HEK293 (cell line): Measurements from ENCODE around the gene SLC38A7.

Source experiments
- CTCF ChIA-PET: fragments of 350-600 bp; formaldehyde crosslinking; extraction: SDS; loops from one replicate; lab custom pipeline; 2021; ENCODE audit warnings: antibody characterized with exemption; lab: Yijun Ruan, JAX
- POLR2A ChIA-PET: fragments of 300-600 bp; formaldehyde crosslinking; extraction: SDS; loops from one replicate; lab custom pipeline; 2020; ENCODE audit warnings: antibody characterized with exemption, inconsistent platforms; lab: Yijun Ruan, JAX
- H3K27ac ChIP-seq: fragments of 200-500 bp; sonication (Bioruptor generic); 2 replicates; pipeline ENCODE4 v1.5.1; 2014; ENCODE audit warnings: low read depth, low read length, control low read depth, inconsistent platforms; ENCODE audit errors: extremely low read depth
- H3K36me3 ChIP-seq, 2 experiments: fragments of 200-500 bp in 1 of 2; sonication (Bioruptor generic) in 1 of 2; 1 replicate in 1 of 2; 2 replicates in 1 of 2; pipeline ENCODE4 v1.5.1; 2014 to 2017; ENCODE audit warnings: inconsistent platforms in 2 of 2, low read length in 2 of 2; ENCODE audit not compliant: control insufficient read depth in 2 of 2, insufficient read depth in 1 of 2
- H3K4me1 ChIP-seq: fragments of 200-500 bp; sonication (Bioruptor generic); 2 replicates; pipeline ENCODE4 v1.5.1; 2014; ENCODE audit warnings: mild to moderate bottlenecking, low read length, inconsistent platforms; ENCODE audit not compliant: control insufficient read depth, insufficient read depth
- H3K4me3 ChIP-seq: 2 replicates; pipeline ENCODE4 v1.5.1; 2011; ENCODE audit warnings: low read depth, mild to moderate bottlenecking, control low read depth, low read length, moderate library complexity
- H3K9me3 ChIP-seq: fragments of 200-500 bp; sonication (Bioruptor generic); 2 replicates; pipeline ENCODE4 v1.5.1; 2014; ENCODE audit warnings: low read depth, low read length, inconsistent platforms; ENCODE audit not compliant: control insufficient read depth, insufficient read depth
- KLF8 ChIP-seq: fragments of 450-650 bp; formaldehyde crosslinking; IDR thresholded peaks from 2 replicates; pipeline ENCODE4 v1.5.1; 2016; ENCODE audit warnings: missing biosample characterization, missing genetic modification characterization
- REPIN1 ChIP-seq: fragments of 450-650 bp; formaldehyde crosslinking; IDR thresholded peaks from 2 replicates; pipeline ENCODE4 v1.5.1; 2017; ENCODE audit warnings: missing biosample characterization, missing genetic modification characterization, low read depth
- SETDB1 ChIP-seq: IDR thresholded peaks from one replicate; pipeline ENCODE4 v1.6.1; 2017; ENCODE audit warnings: mild to moderate bottlenecking, low read length, moderate library complexity, mixed read lengths; ENCODE audit not compliant: insufficient read length
- SP7 ChIP-seq: fragments of 450-650 bp; formaldehyde crosslinking; IDR thresholded peaks from 2 replicates; pipeline ENCODE4 v1.5.1; 2016; ENCODE audit warnings: missing biosample characterization, missing genetic modification characterization
- ZEB2 ChIP-seq: fragments of 450-650 bp; formaldehyde crosslinking; IDR thresholded peaks from 2 replicates; pipeline ENCODE4 v1.5.1; 2016; ENCODE audit warnings: missing biosample characterization, missing genetic modification characterization
- ZFP3 ChIP-seq: fragments of 450-650 bp; formaldehyde crosslinking; IDR thresholded peaks from 2 replicates; pipeline ENCODE4 v1.5.1; 2016; ENCODE audit warnings: low read depth, missing biosample characterization, missing genetic modification characterization
- ZIC2 ChIP-seq: fragments of 450-650 bp; formaldehyde crosslinking; IDR thresholded peaks from 2 replicates; pipeline ENCODE4 v1.5.1; 2016; ENCODE audit warnings: missing biosample characterization, missing genetic modification characterization
- ZNF175 ChIP-seq: fragments of 450-650 bp; formaldehyde crosslinking; IDR thresholded peaks from 2 replicates; pipeline ENCODE4 v1.5.1; 2016; ENCODE audit warnings: missing biosample characterization, missing genetic modification characterization
- ZNF184 ChIP-seq: fragments of 450-650 bp; IDR thresholded peaks from 2 replicates; pipeline ENCODE4 v1.5.1; 2018; ENCODE audit warnings: missing biosample characterization, mild to moderate bottlenecking, missing genetic modification characterization
- ZNF23 ChIP-seq: fragments of 450-650 bp; formaldehyde crosslinking; IDR thresholded peaks from 2 replicates; pipeline ENCODE4 v1.5.1; 2016; ENCODE audit warnings: missing biosample characterization, missing genetic modification characterization, borderline replicate concordance
- ZNF324 ChIP-seq: fragments of 450-650 bp; formaldehyde crosslinking; IDR thresholded peaks from 2 replicates; pipeline ENCODE4 v1.5.1; 2016; ENCODE audit warnings: missing biosample characterization, missing genetic modification characterization
- ZNF354C ChIP-seq: fragments of 450-650 bp; formaldehyde crosslinking; IDR thresholded peaks from 2 replicates; pipeline ENCODE4 v1.5.1; 2016; ENCODE audit warnings: missing biosample characterization, missing genetic modification characterization, low read depth, borderline replicate concordance
- ZNF404 ChIP-seq: fragments of 450-650 bp; formaldehyde crosslinking; IDR thresholded peaks from 2 replicates; pipeline ENCODE4 v1.5.1; 2017; ENCODE audit warnings: missing biosample characterization, missing genetic modification characterization
- ZNF423 ChIP-seq: fragments of 450-650 bp; formaldehyde crosslinking; IDR thresholded peaks from 2 replicates; pipeline ENCODE4 v1.5.1; 2016; ENCODE audit warnings: missing biosample characterization, missing genetic modification characterization
- ZNF510 ChIP-seq: fragments of 450-650 bp; formaldehyde crosslinking; IDR thresholded peaks from 2 replicates; pipeline ENCODE4 v1.5.1; 2018; ENCODE audit warnings: mild to moderate bottlenecking, missing genetic modification characterization, missing biosample characterization; ENCODE audit not compliant: insufficient replicate concordance
- ZNF596 ChIP-seq: fragments of 450-650 bp; IDR thresholded peaks from 2 replicates; pipeline ENCODE4 v1.5.0; 2018; ENCODE audit warnings: missing biosample characterization, mild to moderate bottlenecking, missing genetic modification characterization, moderate library complexity
- ZNF621 ChIP-seq: fragments of 450-650 bp; formaldehyde crosslinking; IDR thresholded peaks from 2 replicates; pipeline ENCODE4 v1.5.1; 2017; ENCODE audit warnings: missing biosample characterization, missing genetic modification characterization
- ZNF624 ChIP-seq: fragments of 450-650 bp; formaldehyde crosslinking; IDR thresholded peaks from 2 replicates; pipeline ENCODE4 v1.5.1; 2017; ENCODE audit warnings: missing biosample characterization, missing genetic modification characterization
- ZNF660 ChIP-seq: fragments of 450-650 bp; IDR thresholded peaks from 2 replicates; pipeline ENCODE4 v1.5.1; 2018; ENCODE audit warnings: missing biosample characterization, mild to moderate bottlenecking, missing genetic modification characterization
- ZNF701 ChIP-seq: fragments of 450-650 bp; formaldehyde crosslinking; IDR thresholded peaks from 2 replicates; pipeline ENCODE4 v1.5.1; 2016; ENCODE audit warnings: missing biosample characterization, missing genetic modification characterization
- ZNF768 ChIP-seq: fragments of 450-650 bp; formaldehyde crosslinking; IDR thresholded peaks from 2 replicates; pipeline ENCODE4 v1.5.1; 2018; ENCODE audit warnings: missing biosample characterization, mild to moderate bottlenecking, missing genetic modification characterization
- TF ChIP-seq, protein P1 (sequence below): fragments of 450-650 bp; formaldehyde crosslinking; IDR thresholded peaks from 2 replicates; pipeline ENCODE4 v1.5.1; 2016; ENCODE audit warnings: missing biosample characterization, missing genetic modification characterization
- TF ChIP-seq, protein P2 (sequence below): fragments of 450-650 bp; IDR thresholded peaks from 2 replicates; pipeline ENCODE4 v1.5.1; 2018; ENCODE audit warnings: missing biosample characterization, missing genetic modification characterization
- TF ChIP-seq, protein P3 (sequence below): fragments of 450-650 bp; formaldehyde crosslinking; IDR thresholded peaks from 2 replicates; pipeline ENCODE4; 2016; ENCODE audit warnings: missing biosample characterization, missing genetic modification characterization
- TF ChIP-seq, protein P4 (sequence below): IDR thresholded peaks from 2 replicates; pipeline ENCODE4 v1.6.1; 2011; ENCODE audit warnings: mild to moderate bottlenecking, low read depth, low read length, borderline replicate concordance
- TF ChIP-seq, protein P5 (sequence below): fragments of 450-650 bp; formaldehyde crosslinking; IDR thresholded peaks from 2 replicates; pipeline ENCODE4 v1.5.1; 2017; ENCODE audit warnings: missing biosample characterization, mild to moderate bottlenecking, missing genetic modification characterization, moderate library complexity

SLC38A7 gene

DNA sequence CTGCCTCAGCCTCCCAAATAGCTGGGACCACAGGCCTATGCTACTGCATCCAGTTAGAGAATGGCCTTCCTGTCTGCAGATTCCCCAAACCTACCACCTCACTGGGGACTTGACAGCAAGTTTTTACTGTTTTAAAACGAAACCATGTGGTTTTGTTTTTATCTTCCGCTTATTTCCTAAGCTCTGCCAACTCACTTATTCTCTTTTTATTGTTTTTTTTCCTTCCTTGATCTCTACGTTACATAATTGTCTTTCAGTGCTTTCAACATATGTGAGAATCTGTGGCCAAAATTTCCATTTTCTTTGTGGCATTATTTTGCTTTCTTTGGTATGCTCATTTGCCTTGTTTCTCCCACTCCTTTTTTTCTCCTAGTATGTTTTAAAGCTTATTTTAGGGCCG, 14.6 kb upstream of the SLC38A7 start:
- Histone ChIP-seq H3K9me3 (no peaks in the 10 kb centered on the region), H3K27ac (no peak overlapping the region), H3K4me3 (no peak overlapping the region), H3K36me3 (no peaks in the 10 kb centered on the region; a peak in 1 of 3 replicates), H3K4me1 (no peaks in the 10 kb centered on the region)
- TF ChIP-seq SP7 (tag by site-specific recombination), result no peak
- TF ChIP-seq ZNF23 (tag by site-specific recombination), result no peak
- no peak for TF ChIP-seq SETDB1
- TF ChIP-seq, protein P1, sequence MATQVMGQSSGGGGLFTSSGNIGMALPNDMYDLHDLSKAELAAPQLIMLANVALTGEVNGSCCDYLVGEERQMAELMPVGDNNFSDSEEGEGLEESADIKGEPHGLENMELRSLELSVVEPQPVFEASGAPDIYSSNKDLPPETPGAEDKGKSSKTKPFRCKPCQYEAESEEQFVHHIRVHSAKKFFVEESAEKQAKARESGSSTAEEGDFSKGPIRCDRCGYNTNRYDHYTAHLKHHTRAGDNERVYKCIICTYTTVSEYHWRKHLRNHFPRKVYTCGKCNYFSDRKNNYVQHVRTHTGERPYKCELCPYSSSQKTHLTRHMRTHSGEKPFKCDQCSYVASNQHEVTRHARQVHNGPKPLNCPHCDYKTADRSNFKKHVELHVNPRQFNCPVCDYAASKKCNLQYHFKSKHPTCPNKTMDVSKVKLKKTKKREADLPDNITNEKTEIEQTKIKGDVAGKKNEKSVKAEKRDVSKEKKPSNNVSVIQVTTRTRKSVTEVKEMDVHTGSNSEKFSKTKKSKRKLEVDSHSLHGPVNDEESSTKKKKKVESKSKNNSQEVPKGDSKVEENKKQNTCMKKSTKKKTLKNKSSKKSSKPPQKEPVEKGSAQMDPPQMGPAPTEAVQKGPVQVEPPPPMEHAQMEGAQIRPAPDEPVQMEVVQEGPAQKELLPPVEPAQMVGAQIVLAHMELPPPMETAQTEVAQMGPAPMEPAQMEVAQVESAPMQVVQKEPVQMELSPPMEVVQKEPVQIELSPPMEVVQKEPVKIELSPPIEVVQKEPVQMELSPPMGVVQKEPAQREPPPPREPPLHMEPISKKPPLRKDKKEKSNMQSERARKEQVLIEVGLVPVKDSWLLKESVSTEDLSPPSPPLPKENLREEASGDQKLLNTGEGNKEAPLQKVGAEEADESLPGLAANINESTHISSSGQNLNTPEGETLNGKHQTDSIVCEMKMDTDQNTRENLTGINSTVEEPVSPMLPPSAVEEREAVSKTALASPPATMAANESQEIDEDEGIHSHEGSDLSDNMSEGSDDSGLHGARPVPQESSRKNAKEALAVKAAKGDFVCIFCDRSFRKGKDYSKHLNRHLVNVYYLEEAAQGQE (tag by site-specific recombination), result no peak
- TF ChIP-seq ZNF184 (tag by site-specific recombination), result no peak
- TF ChIP-seq ZNF621 (tag by site-specific recombination), result no peak
- no peak for TF ChIP-seq ZIC2 (tag by site-specific recombination)
- no peak for TF ChIP-seq ZNF423 (tag by site-specific recombination)
- TF ChIP-seq ZNF324, result no peak
- TF ChIP-seq ZNF701 (tag by site-specific recombination), result no peak
- TF ChIP-seq ZNF768 (tag by site-specific recombination), result no peak
- no peak for TF ChIP-seq ZNF404 (tag by site-specific recombination)
- TF ChIP-seq ZNF660 (tag by site-specific recombination), result no peak
- no peak for TF ChIP-seq ZNF510
- ChIA-PET POLR2A (no interaction called here), CTCF (interaction anchor here (0.9 kb wide), 1 partner anchor 57 kb away, joined by 4 read pairs; no protein-coding TSS in a partner anchor)

DNA sequence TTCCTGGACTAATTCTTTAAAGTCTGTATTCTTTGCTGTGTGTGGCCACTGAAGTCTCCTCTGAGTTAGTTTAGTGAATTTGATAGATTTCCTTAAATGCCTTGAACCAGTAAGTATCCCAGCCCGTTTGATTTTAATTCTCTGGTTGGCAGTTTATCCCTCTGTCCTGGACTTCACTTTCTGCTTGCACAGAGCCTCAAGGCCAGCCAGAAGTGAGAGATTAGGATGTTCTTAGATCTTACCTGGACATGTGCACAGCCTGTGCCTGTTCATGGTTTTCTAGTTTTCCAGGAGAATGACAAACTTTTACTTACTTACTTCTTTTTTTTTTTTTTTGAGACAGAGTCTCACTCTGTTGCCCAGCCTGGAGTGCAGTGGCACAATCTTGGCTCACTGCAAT, 10.8 kb upstream of the SLC38A7 start:
- no peaks in the 10 kb centered on the region for H3K36me3 ChIP-seq
- no peak for TF ChIP-seq ZNF596 (tag by site-specific recombination)
- no peak for TF ChIP-seq ZEB2
- TF ChIP-seq, all 188 proteins: peak for 0
- no peak overlapping the region for H3K4me3 ChIP-seq
- ChIA-PET CTCF (no interaction called here), POLR2A (no interaction called here)
- H3K9me3 ChIP-seq, result no peaks in the 10 kb centered on the region
- H3K4me1 ChIP-seq, result no peaks in the 10 kb centered on the region
- H3K27ac ChIP-seq, result no peak overlapping the region

DNA sequence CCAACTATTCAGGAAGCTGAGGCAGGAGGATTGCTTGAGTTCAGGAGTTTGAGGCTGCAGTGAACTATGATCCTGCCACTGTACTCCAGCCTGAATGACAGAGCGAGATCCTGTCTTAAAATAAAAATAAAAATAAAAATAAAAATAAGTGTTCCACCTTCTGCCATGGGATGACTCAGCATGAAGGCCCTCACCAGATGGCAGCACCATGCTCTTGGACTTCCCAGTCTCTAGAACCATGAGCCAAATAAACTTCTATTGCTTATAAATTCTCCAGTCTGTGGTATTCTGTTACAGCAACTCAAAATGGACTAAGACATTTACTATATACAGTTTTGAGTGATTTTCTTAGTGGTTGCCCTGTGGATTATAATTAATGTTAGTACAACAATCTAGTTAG, 7.9 kb upstream of the SLC38A7 start:
- POLR2A ChIA-PET, result no interaction called here
- H3K36me3 ChIP-seq, result no peaks in the 10 kb centered on the region
- TF ChIP-seq, protein P2, sequence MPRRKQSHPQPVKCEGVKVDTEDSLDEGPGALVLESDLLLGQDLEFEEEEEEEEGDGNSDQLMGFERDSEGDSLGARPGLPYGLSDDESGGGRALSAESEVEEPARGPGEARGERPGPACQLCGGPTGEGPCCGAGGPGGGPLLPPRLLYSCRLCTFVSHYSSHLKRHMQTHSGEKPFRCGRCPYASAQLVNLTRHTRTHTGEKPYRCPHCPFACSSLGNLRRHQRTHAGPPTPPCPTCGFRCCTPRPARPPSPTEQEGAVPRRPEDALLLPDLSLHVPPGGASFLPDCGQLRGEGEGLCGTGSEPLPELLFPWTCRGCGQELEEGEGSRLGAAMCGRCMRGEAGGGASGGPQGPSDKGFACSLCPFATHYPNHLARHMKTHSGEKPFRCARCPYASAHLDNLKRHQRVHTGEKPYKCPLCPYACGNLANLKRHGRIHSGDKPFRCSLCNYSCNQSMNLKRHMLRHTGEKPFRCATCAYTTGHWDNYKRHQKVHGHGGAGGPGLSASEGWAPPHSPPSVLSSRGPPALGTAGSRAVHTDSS, result no peak
- TF ChIP-seq, protein P3, sequence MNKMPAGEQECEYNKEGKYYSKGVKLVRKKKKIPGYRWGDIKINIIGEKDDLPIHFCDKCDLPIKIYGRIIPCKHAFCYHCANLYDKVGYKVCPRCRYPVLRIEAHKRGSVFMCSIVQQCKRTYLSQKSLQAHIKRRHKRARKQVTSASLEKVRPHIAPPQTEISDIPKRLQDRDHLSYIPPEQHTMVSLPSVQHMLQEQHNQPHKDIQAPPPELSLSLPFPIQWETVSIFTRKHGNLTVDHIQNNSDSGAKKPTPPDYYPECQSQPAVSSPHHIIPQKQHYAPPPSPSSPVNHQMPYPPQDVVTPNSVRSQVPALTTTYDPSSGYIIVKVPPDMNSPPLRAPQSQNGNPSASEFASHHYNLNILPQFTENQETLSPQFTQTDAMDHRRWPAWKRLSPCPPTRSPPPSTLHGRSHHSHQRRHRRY (tag by site-specific recombination), result no peak
- no peak for TF ChIP-seq ZNF624
- TF ChIP-seq KLF8 (tag by site-specific recombination), result no peak
- TF ChIP-seq, protein P4, sequence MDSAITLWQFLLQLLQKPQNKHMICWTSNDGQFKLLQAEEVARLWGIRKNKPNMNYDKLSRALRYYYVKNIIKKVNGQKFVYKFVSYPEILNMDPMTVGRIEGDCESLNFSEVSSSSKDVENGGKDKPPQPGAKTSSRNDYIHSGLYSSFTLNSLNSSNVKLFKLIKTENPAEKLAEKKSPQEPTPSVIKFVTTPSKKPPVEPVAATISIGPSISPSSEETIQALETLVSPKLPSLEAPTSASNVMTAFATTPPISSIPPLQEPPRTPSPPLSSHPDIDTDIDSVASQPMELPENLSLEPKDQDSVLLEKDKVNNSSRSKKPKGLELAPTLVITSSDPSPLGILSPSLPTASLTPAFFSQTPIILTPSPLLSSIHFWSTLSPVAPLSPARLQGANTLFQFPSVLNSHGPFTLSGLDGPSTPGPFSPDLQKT, result no peak
- TF ChIP-seq ZNF175 (tag by site-specific recombination), result no peak
- TF ChIP-seq ZNF354C, result no peak
- TF ChIP-seq, protein P5, sequence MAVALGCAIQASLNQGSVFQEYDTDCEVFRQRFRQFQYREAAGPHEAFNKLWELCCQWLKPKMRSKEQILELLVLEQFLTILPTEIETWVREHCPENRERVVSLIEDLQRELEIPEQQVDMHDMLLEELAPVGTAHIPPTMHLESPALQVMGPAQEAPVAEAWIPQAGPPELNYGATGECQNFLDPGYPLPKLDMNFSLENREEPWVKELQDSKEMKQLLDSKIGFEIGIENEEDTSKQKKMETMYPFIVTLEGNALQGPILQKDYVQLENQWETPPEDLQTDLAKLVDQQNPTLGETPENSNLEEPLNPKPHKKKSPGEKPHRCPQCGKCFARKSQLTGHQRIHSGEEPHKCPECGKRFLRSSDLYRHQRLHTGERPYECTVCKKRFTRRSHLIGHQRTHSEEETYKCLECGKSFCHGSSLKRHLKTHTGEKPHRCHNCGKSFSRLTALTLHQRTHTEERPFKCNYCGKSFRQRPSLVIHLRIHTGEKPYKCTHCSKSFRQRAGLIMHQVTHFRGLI (tag by site-specific recombination), result no peak
- TF ChIP-seq ZFP3 (tag by site-specific recombination), result no peak
- no peak for TF ChIP-seq REPIN1

More for the DNA sequence above, 7.9 kb upstream of the SLC38A7 start:
- H3K27ac ChIP-seq, result no peak overlapping the region
- no peaks in the 10 kb centered on the region for H3K4me1 ChIP-seq
- no peaks in the 10 kb centered on the region for H3K9me3 ChIP-seq
- no peak overlapping the region for H3K4me3 ChIP-seq
- CTCF ChIA-PET, result interaction anchor here (0.6 kb wide), 1 partner anchor 65 kb away, joined by 3 read pairs; no protein-coding TSS in a partner anchor
